ENCODE results near the gene DDX49.

DDX49 gene

GRCh38 chr19:18975869-18976268 is 56.4 kb downstream of the DDX49 start:
- DNase-seq = no peak
